ENCODE data around the gene RPL10A. TPM values are rescaled to one million over a fixed set of nuclear protein-coding genes. Genes with fewer than 3 reads are reported as not detected.

RPL10A gene
- total and polyA plus RNA-seq, 2 of the 13 experiments (the other 11 are each of a cell fraction or from before 2014, with no cell fraction given) = 1,854 to 2,726 TPM

- TF ChIP-seq MXI1 (IDR thresholded peaks at IDR 0.05; ENCODE audit: borderline replicate concordance, low read depth, low read length) (no peak), PRMT3 (CRISPR knock-in tag; IDR thresholded peaks at IDR 0.05; ENCODE audit: borderline replicate concordance, low read depth) (no peak), MAZ (IDR thresholded peaks at IDR 0.05; ENCODE audit: borderline replicate concordance, low read depth, low read length) (no peak), MAZ (CRISPR knock-in tag; IDR thresholded peaks at IDR 0.05; ENCODE audit: low read depth) (no peak), GATAD2A (CRISPR knock-in tag; IDR thresholded peaks at IDR 0.05) (no peak), ZNF136 (CRISPR knock-in tag; IDR thresholded peaks at IDR 0.05; ENCODE audit: low read depth) (no peak), ZNF383 (CRISPR knock-in tag; IDR thresholded peaks at IDR 0.05; ENCODE audit: borderline replicate concordance) (no peak), MIXL1 (CRISPR knock-in tag; IDR thresholded peaks at IDR 0.05) (no peak), SMARCE1 (IDR thresholded peaks at IDR 0.05; ENCODE audit: borderline replicate concordance) (no peak), ZNF350 (CRISPR knock-in tag; IDR thresholded peaks at IDR 0.05; ENCODE audit: borderline replicate concordance, low read depth) (no peak), GLMP (CRISPR knock-in tag; IDR thresholded peaks at IDR 0.05; ENCODE audit: borderline replicate concordance) (no peak), NR2F2 (IDR thresholded peaks at IDR 0.05; ENCODE audit: borderline replicate concordance, low read depth) (no peak), ZNF253 (CRISPR knock-in tag; IDR thresholded peaks at IDR 0.05; ENCODE audit: borderline replicate concordance) (no peak), CENPT (CRISPR knock-in tag; IDR thresholded peaks at IDR 0.05; ENCODE audit: low read depth) (no peak), SYNCRIP (IDR thresholded peaks at IDR 0.05; ENCODE audit: insufficient read depth, low read depth, low read length) (no peak)
- intact Hi-C loops (cut with micrococcal nuclease; ENCODE audit: unreplicated experiment) (no loop called here), in situ Hi-C loops (cut with HindIII; ENCODE audit: extremely low pct_ligation_motif_present, low pct_unique_long_range_greater_than_20kb) (no loop called here)
- no peaks in the 10 kb centered on the region for H3K79me2 ChIP-seq (ENCODE audit: insufficient read depth, low read length)
- peaks cover 40% of the 10 kb centered on the region for H3K4me1 ChIP-seq (ENCODE audit: insufficient read depth, low read length)
- WGBS (ENCODE audit: low lambda C conversion rate) = 50% methylated on average over 10 of the region's 15 CpGs
- POLR2A ChIA-PET = interaction anchor here (1.4 kb wide), 1 partner anchor 14 kb away, joined by 3 read pairs; no protein-coding TSS in a partner anchor
- H3K9me3 ChIP-seq (ENCODE audit: low read length) = no peaks in the 10 kb centered on the region
- H4K20me1 ChIP-seq (ENCODE audit: insufficient read depth, low read length) = no peaks in the 10 kb centered on the region
- H3K27me3 ChIP-seq (ENCODE audit: control insufficient read depth in 1 of 2, insufficient read depth in 2 of 2, low read length in 2 of 2) = peaks cover 15 to 65% of the 10 kb centered on the region in 2 experiments
- DNase-seq (ENCODE audit: low spot score) = no peak
- BruUV-seq (replicated peaks) = no TSS peak
- H3K9ac ChIP-seq (ENCODE audit: insufficient read depth, low read depth, low read length) = no peak overlapping the region
- no peak for FAIRE-seq
- no peaks in the 10 kb centered on the region for H3K36me3 ChIP-seq (replicated peaks in 1 of 2; ENCODE audit: control insufficient read depth in 1 of 2, insufficient read depth in 2 of 2, low read length in 2 of 2)
- CTCF ChIA-PET (ENCODE audit: low intra/inter-chr PET ratio, low total read pairs) = no interaction called here
- ATAC-seq = no peak
- H2AFZ ChIP-seq (ENCODE audit: low read length) = no peak overlapping the region
- H3K4me2 ChIP-seq (ENCODE audit: low read depth, low read length) = no peak overlapping the region
- no peak overlapping the region for H3K27ac ChIP-seq (ENCODE audit: extremely low read length, insufficient read depth, low read length)
- no peak overlapping the region for H3K4me3 ChIP-seq (replicated peaks in 1 of 3; ENCODE audit: insufficient read depth in 1 of 3, low read depth in 2 of 3, low read length in 3 of 3)
Measured at GRCh38 chr6:35503534-35503933, 35.3 kb downstream of the RPL10A start.
